ENCODE results near the gene PDE1C. TPM values are rescaled to one million over a fixed set of nuclear protein-coding genes. Genes with fewer than 3 reads are reported as not detected.

PDE1C gene
- total and polyA plus RNA-seq, 2 experiments from 2014 or later, result 0.38 to 2.3 TPM

DNA sequence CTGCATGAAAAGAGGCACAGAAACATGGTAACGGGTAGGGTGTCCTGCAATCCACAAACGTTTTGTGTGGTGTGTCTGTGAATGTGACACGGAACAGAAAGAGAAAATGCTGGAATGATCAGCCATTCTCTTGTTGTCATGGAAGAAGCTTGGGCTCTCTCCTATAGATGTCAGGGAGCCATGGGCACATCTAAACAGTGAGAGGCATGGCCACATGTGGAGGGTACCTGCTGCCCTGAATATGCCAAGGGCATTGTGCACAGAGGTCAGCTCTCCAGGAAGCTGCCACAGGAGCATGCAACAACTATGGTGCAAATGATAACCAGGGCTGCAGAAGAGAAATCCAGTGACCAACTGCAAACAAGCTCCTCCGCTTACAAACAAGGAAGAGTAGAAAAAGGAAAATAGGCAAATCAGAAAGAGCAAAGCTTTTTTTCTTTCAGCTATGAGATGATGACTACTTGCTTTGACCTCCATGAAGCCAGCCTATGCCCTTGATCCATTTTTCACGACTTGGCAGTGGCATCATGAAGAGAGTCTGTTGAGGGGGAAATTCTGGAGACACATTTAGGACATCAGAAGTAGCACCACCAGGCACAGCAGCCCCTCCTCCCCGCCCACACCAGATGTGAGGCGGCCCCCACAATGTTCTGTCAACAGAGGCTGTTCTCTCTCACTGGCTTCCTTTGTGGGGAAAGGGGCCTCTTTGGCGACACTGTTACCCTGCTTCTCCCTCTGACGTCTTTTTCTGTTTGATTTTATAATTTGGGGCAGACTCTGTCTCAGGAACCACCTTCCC is 4.8 kb upstream of the PDE1C start:
- Histone ChIP-seq H3K36me3 (no peaks in the 10 kb centered on the region), H3K27me3 (peaks cover 51% of the 10 kb centered on the region), H3K27ac (no peak overlapping the region), H3K4me3 (no peak overlapping the region), H3K4me1 (ENCODE audit: low read depth) (no peaks in the 10 kb centered on the region), H3K9me3 (ENCODE audit: low read depth) (no peaks in the 10 kb centered on the region)
- DNase-seq (ENCODE audit: low read depth in 1 of 2, low spot score in 1 of 2), result no peak
- TF ChIP-seq, protein P1, sequence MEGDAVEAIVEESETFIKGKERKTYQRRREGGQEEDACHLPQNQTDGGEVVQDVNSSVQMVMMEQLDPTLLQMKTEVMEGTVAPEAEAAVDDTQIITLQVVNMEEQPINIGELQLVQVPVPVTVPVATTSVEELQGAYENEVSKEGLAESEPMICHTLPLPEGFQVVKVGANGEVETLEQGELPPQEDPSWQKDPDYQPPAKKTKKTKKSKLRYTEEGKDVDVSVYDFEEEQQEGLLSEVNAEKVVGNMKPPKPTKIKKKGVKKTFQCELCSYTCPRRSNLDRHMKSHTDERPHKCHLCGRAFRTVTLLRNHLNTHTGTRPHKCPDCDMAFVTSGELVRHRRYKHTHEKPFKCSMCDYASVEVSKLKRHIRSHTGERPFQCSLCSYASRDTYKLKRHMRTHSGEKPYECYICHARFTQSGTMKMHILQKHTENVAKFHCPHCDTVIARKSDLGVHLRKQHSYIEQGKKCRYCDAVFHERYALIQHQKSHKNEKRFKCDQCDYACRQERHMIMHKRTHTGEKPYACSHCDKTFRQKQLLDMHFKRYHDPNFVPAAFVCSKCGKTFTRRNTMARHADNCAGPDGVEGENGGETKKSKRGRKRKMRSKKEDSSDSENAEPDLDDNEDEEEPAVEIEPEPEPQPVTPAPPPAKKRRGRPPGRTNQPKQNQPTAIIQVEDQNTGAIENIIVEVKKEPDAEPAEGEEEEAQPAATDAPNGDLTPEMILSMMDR (IDR thresholded peaks at IDR 0.05; ENCODE audit: low read depth, low read length), result no peak

GRCh38 chr7:32073533-32073932 is 3.3 kb upstream of the PDE1C start:
- H3K4me1 ChIP-seq (ENCODE audit: low read depth), result no peaks in the 10 kb centered on the region
- TF ChIP-seq, protein P1 (IDR thresholded peaks at IDR 0.05; ENCODE audit: low read depth, low read length), result no peak
- no peaks in the 10 kb centered on the region for H3K9me3 ChIP-seq (ENCODE audit: low read depth)
- no peaks in the 10 kb centered on the region for H3K36me3 ChIP-seq
- DNase-seq (ENCODE audit: low read depth in 1 of 2, low spot score in 1 of 2), result peak in 1 of 2 donors; percentile 33
- no peak overlapping the region for H3K27ac ChIP-seq
- H3K27me3 ChIP-seq, result peaks cover 65% of the 10 kb centered on the region
- H3K4me3 ChIP-seq, result no peak overlapping the region

GRCh38 chr7:32072397-32072796 is 2.2 kb upstream of the PDE1C start:
- TF ChIP-seq, protein P1 (IDR thresholded peaks at IDR 0.05; ENCODE audit: low read depth, low read length), result peak; percentile 3
- no peak overlapping the region for H3K27ac ChIP-seq
- peaks cover 77% of the 10 kb centered on the region for H3K27me3 ChIP-seq

DNA sequence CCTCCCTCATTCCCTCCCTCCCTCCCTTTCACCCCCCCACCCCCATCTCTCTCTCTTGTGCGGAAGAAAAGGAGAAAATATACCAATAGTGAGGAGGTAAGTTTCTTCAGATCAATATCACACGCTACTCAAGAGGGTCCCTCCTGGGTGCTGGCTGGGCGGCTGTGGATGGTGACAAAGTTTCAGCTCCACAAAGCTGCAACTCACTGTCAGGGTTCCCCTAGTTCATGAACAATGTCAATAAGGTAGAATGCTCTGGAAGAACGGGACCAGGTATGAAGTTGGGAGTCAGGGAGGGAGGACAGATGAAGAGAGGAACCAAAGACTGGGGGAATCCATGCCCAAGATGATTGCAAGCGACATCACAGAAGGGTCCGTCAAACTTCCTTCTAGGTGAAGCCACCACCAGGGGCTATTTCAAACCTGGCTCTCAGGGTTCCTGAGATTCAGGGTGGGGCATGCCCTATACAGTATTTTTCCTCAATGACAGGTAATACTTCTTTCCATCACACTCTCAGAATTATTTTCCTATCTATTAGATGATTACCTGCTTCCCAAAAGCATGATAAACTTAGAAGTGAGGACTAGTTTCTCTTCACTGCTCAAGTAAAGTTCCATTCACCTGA is 1.4 kb upstream of the PDE1C start:
- TF ChIP-seq, protein P1 (IDR thresholded peaks at IDR 0.05; ENCODE audit: low read depth, low read length), result no peak
- Histone ChIP-seq H3K27me3 (peaks cover 85% of the 10 kb centered on the region), H3K4me1 (ENCODE audit: low read depth) (no peaks in the 10 kb centered on the region), H3K27ac (no peak overlapping the region), H3K36me3 (no peaks in the 10 kb centered on the region), H3K9me3 (ENCODE audit: low read depth) (no peaks in the 10 kb centered on the region), H3K4me3 (peak overlapping the region; percentile 45)
- no peak for DNase-seq (ENCODE audit: low read depth in 1 of 2, low spot score in 1 of 2)

More at GRCh38 chr7:32072397-32072796, 2.2 kb upstream of the PDE1C start:
- H3K9me3 ChIP-seq (ENCODE audit: low read depth), result no peaks in the 10 kb centered on the region
- DNase-seq (ENCODE audit: low read depth in 1 of 2, low spot score in 1 of 2), result no peak
- H3K4me3 ChIP-seq, result no peak overlapping the region
- H3K36me3 ChIP-seq, result no peaks in the 10 kb centered on the region
- H3K4me1 ChIP-seq (ENCODE audit: low read depth), result no peaks in the 10 kb centered on the region

DNA sequence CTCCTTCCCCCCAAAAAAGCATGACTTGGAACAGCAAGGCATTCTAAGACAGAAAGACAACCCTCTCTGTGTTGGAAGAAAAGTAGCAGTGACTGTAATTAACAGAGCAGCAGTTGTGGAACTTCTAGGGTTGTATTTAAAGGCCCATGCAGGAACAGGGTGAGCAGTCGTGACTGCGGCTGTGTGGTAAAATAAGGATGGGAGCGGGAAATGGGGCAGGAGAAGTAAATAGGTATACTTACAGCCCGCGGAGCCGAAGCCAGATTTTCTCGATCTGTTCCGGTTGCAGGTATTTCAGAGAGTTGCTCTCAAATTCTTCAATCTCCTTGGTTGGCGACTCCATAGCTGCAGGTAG is 179 bp downstream of the PDE1C start:
- no peaks in the 10 kb centered on the region for H3K4me1 ChIP-seq (ENCODE audit: low read depth)
- no peak overlapping the region for H3K27ac ChIP-seq
- TF ChIP-seq, protein P1 (IDR thresholded peaks at IDR 0.05; ENCODE audit: low read depth, low read length), result no peak
- no peaks in the 10 kb centered on the region for H3K36me3 ChIP-seq
- no peaks in the 10 kb centered on the region for H3K9me3 ChIP-seq (ENCODE audit: low read depth)
- peaks cover 97% of the 10 kb centered on the region for H3K27me3 ChIP-seq
- H3K4me3 ChIP-seq, result peak overlapping the region; percentile 45
- no peak for DNase-seq (ENCODE audit: low read depth in 1 of 2, low spot score in 1 of 2)

Data from cardiac muscle cell (in vitro differentiated cells and primary cell).